A673 (cell line): ENCODE data around the gene ULK1.

Source experiments
- EZH2 ChIP-seq: fragments of 200-600 bp; sonication (generic); IDR thresholded peaks from 2 replicates; pipeline ENCODE4 v1.6.1; 2017; ENCODE audit warnings: borderline replicate concordance, low read depth, mild to moderate bottlenecking, mixed read lengths, antibody characterized with exemption, low read length; ENCODE audit not compliant: poor library complexity, severe bottlenecking
- TF ChIP-seq, protein P1 (sequence below): fragments of 300-800, 200-600 bp; sonication (generic); conservative IDR thresholded peaks from 2 replicates; pipeline ENCODE4 v1.5.1; 2017; ENCODE audit warnings: low read depth, mild to moderate bottlenecking, antibody characterized with exemption, low read length, moderate library complexity, mixed read lengths

DNA sequence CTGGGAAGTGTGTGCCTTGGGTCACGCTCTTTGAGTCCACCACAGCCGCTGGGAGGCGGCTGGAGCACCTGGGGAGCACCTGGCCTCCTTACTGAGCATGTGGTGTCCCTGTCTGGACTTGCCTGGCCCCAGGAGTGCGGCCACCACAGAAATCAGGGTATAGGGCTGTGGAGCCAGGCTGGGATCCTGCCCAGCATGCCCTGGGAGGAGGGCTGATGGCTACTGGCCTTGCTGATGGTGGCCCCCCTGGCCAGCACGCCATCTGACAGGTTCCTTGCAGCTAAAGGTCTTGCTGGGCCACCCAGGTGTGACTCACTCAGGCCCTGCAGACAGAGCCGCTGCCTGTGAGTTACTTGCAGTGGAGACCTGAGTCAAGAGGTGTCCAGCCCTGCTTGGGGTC, 6.0 kb downstream of the ULK1 start:
- TF ChIP-seq, protein P1, sequence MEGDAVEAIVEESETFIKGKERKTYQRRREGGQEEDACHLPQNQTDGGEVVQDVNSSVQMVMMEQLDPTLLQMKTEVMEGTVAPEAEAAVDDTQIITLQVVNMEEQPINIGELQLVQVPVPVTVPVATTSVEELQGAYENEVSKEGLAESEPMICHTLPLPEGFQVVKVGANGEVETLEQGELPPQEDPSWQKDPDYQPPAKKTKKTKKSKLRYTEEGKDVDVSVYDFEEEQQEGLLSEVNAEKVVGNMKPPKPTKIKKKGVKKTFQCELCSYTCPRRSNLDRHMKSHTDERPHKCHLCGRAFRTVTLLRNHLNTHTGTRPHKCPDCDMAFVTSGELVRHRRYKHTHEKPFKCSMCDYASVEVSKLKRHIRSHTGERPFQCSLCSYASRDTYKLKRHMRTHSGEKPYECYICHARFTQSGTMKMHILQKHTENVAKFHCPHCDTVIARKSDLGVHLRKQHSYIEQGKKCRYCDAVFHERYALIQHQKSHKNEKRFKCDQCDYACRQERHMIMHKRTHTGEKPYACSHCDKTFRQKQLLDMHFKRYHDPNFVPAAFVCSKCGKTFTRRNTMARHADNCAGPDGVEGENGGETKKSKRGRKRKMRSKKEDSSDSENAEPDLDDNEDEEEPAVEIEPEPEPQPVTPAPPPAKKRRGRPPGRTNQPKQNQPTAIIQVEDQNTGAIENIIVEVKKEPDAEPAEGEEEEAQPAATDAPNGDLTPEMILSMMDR = no peak
- no peak for TF ChIP-seq EZH2
